Measurements from ENCODE around the gene SYT8.

DNA sequence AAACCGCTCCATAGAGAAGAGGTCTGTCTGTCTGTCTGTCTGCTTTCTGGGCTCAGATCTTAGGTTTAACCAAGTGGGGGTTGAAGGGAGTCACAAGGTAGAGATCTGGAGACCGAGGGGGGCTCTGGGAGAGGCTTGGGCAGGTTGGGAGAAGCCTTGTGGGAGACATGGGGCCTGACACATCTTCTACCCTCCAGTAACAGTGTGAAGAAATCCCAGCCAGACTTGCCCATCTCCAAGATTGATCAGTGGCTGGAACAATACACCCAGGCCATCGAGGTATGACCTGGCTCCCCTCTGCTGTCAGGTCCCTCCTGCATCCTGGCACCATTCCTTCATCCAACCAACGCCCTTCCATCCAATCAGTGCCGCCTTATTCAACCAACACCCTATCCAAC, 49.5 kb downstream of the SYT8 start:
- TF ChIP-seq, protein P1, sequence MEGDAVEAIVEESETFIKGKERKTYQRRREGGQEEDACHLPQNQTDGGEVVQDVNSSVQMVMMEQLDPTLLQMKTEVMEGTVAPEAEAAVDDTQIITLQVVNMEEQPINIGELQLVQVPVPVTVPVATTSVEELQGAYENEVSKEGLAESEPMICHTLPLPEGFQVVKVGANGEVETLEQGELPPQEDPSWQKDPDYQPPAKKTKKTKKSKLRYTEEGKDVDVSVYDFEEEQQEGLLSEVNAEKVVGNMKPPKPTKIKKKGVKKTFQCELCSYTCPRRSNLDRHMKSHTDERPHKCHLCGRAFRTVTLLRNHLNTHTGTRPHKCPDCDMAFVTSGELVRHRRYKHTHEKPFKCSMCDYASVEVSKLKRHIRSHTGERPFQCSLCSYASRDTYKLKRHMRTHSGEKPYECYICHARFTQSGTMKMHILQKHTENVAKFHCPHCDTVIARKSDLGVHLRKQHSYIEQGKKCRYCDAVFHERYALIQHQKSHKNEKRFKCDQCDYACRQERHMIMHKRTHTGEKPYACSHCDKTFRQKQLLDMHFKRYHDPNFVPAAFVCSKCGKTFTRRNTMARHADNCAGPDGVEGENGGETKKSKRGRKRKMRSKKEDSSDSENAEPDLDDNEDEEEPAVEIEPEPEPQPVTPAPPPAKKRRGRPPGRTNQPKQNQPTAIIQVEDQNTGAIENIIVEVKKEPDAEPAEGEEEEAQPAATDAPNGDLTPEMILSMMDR (IDR thresholded peaks at IDR 0.05), result no peak
- no peak for TF ChIP-seq POLR2A (IDR thresholded peaks at IDR 0.05)
